Stimulated activated CD8-positive, alpha-beta memory T cell treated with anti-CD3 and anti-CD28 coated beads, Interleukin-4, amount 100 ng/mL, for 48 hours (primary cell): ENCODE measurements around the gene PCDHB5.
"Not testable (repeated sequence)": the region's sequence is repeated elsewhere in the genome, so short reads cannot be mapped to it uniquely, and the experiment has no call there.

Source experiments
- DNase-seq: peaks from one replicate; pipeline ENCODE4 v3.0.0-alpha.2; 2020

PCDHB5 gene

GRCh38 chr5:141135030-141135717 is at the start of gene PCDHB5:
Gene PCDHB5, plus strand, starts transcription at chr5:141135206. Its CDS starts 229 bp downstream, at chr5:141135435.
- DNase-seq = no peak

GRCh38 chr5:141094481-141095262 is 40.3 kb upstream of the PCDHB5 start, which contains the start of gene PCDHB2:
Gene PCDHB2, plus strand, starts transcription at chr5:141094615. Its CDS starts 176 bp downstream, at chr5:141094791.
- DNase-seq = no peak

GRCh38 chr5:141095263-141095641 is 39.8 kb upstream of the PCDHB5 start:
- DNase-seq = no peak

DNA sequence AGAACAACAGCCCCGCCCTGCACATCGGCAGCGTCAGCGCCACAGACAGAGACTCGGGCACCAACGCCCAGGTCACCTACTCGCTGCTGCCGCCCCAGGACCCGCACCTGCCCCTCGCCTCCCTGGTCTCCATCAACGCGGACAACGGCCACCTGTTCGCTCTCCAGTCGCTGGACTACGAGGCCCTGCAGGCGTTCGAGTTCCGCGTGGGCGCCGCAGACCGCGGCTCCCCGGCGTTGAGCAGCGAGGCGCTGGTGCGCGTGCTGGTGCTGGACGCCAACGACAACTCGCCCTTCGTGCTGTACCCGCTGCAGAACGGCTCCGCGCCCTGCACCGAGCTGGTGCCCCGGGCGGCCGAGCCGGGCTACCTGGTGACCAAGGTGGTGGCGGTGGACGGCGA is 38.8 kb upstream of the PCDHB5 start:
- not testable (repeated sequence) for DNase-seq

GRCh38 chr5:141096586-141096985 is 38.4 kb upstream of the PCDHB5 start:
- DNase-seq = not testable (repeated sequence)

- peak; percentile 63 for DNase-seq
These were observed 34.7 kb upstream of the PCDHB5 start, which contains the start of gene PCDHB3 for GRCh38 chr5:141100243-141100805. Gene PCDHB3, plus strand, starts transcription at chr5:141100473. Its CDS starts 177 bp downstream, at chr5:141100650.

- DNase-seq = no peak
These were observed 33.9 kb upstream of the PCDHB5 start for GRCh38 chr5:141101059-141101458.

DNA sequence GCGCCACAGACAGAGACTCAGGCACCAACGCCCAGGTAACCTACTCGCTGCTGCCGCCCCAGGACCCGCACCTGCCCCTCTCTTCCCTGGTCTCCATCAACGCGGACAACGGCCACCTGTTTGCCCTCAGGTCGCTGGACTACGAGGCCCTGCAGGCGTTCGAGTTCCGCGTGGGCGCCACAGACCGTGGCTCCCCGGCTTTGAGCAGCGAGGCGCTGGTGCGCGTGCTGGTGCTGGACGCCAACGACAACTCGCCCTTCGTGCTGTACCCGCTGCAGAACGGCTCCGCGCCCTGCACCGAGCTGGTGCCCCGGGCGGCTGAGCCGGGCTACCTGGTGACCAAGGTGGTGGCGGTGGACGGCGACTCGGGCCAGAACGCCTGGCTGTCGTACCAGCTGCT is 32.9 kb upstream of the PCDHB5 start:
- DNase-seq = not testable (repeated sequence)

DNA sequence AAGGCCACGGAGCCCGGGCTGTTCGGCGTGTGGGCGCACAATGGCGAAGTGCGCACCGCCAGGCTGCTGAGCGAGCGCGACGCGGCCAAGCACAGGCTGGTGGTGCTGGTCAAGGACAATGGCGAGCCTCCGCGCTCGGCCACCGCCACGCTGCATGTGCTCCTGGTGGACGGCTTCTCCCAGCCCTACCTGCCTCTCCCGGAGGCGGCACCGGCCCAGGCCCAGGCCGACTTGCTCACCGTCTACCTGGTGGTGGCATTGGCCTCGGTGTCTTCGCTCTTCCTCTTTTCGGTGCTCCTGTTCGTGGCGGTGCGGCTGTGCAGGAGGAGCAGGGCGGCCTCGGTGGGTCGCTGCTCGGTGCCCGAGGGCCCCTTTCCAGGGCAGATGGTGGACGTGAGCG is 32.5 kb upstream of the PCDHB5 start:
- not testable (repeated sequence) for DNase-seq

DNA sequence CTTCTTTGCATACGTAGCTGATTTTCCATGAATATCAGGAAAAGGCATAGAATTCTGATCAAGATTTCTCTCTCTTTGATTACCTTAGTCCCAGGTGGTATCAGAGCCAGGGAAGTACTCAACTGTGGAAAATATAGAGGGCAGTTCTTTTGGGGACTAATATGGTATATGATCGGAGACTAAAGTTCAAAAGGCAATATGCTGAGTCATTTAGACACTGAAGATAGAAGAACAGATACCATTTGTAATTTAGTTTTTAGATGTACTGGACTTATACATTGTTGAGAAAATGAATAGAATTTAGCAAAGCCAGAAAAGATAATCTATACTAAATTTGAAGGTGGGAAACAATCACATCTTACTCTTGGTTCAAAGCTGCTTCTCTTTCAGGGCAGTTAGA is 29.7 kb upstream of the PCDHB5 start:
- DNase-seq = no peak

- no peak for DNase-seq
These were observed 15.8 kb upstream of the PCDHB5 start for GRCh38 chr5:141119250-141119649.

DNA sequence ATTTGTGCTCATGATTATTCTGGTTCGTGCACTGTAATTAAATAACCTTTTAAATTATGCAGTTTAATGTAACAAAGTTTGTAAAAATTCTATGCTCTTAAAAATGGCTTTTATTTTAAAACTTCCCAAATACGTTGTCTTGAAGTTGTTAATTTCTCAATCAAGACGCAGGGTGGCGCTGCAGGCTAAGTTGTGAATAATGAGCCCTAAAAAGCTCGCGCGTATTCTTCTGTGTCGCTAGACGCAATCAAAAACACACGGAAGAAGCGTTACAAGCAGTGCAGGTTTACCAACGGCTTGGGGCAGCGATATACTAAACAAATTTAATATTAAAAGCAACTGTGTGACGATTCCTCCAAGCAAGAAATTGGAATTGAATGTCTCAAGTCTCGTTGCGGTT is 13.4 kb upstream of the PCDHB5 start, which contains the start of gene PCDHB4:
Gene PCDHB4, plus strand, starts transcription at position 256 of the 400 bp plus-strand sequence. CDS start 181 bp downstream, outside the sequence.
- no peak for DNase-seq

GRCh38 chr5:141121985-141122384 is 13.0 kb upstream of the PCDHB5 start:
- no peak for DNase-seq

- not testable (repeated sequence) for DNase-seq
These were observed 11.4 kb upstream of the PCDHB5 start for GRCh38 chr5:141123396-141124135.

- DNase-seq = no peak
These were observed 7.7 kb upstream of the PCDHB5 start for GRCh38 chr5:141127305-141127704.

- no peak for DNase-seq
These were observed 786 bp downstream of the PCDHB5 start for GRCh38 chr5:141135718-141136266.

DNA sequence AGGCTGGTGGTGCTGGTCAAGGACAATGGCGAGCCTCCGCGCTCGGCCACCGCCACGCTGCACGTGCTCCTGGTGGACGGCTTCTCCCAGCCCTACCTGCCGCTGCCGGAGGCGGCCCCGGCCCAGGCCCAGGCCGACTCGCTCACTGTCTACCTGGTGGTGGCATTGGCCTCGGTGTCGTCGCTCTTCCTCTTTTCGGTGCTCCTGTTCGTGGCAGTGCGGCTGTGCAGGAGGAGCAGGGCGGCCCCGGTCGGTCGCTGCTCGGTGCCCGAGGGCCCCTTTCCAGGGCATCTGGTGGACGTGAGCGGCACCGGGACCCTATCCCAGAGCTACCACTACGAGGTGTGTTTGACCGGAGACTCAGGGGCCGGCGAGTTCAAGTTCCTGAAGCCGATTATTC is 2.3 kb downstream of the PCDHB5 start:
- DNase-seq = not testable (repeated sequence)

- DNase-seq = no peak
These were observed 14.8 kb downstream of the PCDHB5 start, which contains the start of gene PCDHB6 for GRCh38 chr5:141149812-141150211. Gene PCDHB6, plus strand, starts transcription at chr5:141150057. Its CDS starts 201 bp downstream, at chr5:141150258.

DNA sequence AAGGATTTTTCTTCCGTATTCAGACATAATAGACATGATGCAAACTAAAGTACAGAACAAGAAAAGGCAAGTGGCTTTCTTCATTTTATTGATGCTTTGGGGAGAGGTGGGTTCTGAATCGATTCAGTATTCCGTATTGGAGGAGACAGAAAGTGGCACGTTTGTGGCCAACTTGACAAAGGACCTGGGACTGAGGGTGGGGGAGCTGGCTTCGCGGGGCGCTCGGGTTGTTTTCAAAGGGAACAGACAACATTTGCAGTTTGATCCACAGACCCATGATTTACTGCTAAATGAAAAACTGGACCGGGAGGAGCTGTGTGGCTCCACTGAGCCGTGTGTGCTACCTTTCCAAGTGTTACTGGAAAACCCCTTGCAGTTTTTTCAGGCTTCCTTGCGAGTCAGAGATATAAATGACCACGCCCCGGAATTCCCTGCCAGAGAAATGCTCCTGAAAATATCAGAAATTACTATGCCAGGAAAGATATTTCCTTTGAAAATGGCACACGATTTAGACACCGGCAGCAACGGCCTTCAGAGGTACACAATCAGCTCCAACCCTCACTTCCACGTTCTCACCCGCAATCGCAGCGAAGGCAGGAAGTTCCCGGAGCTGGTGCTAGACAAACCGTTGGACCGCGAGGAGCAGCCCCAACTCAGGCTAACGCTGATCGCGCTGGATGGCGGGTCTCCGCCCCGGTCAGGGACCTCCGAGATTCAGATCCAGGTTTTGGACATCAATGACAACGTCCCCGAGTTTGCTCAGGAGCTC is 15.4 kb downstream of the PCDHB5 start:
- no peak for DNase-seq

DNA sequence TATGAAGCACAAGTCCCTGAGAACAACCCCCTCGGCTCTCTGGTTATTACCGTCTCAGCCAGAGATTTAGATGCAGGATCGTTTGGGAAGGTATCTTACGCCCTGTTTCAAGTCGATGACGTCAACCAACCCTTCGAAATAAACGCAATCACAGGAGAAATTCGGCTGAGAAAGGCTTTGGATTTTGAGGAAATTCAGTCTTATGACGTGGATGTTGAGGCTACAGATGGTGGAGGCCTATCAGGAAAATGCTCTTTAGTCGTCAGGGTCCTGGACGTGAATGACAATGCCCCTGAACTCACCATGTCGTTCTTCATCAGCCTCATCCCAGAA is 16.0 kb downstream of the PCDHB5 start:
- no peak for DNase-seq

- not testable (repeated sequence) for DNase-seq
These were observed 16.6 kb downstream of the PCDHB5 start for GRCh38 chr5:141151632-141152031.

GRCh38 chr5:141152096-141152495 is 17.1 kb downstream of the PCDHB5 start:
- DNase-seq = not testable (repeated sequence)
